ENCODE data around the gene KRTAP10-1.

The KRTAP10-1 gene

GRCh38 chr21:44500111-44500510, 39.9 kb downstream of the KRTAP10-1 start:
- no peak for DNase-seq

- no peak for DNase-seq
Measured at GRCh38 chr21:44499631-44500030, 40.4 kb downstream of the KRTAP10-1 start.

GRCh38 chr21:44499211-44499560, 40.8 kb downstream of the KRTAP10-1 start:
- DNase-seq: no peak

- no peak for DNase-seq
Measured at GRCh38 chr21:44498280-44499210, 41.5 kb downstream of the KRTAP10-1 start.

GRCh38 chr21:44497703-44498126, 42.3 kb downstream of the KRTAP10-1 start:
- DNase-seq: no peak

GRCh38 chr21:44496564-44497550, 43.1 kb downstream of the KRTAP10-1 start:
- no peak for DNase-seq

- DNase-seq: no peak
Measured at GRCh38 chr21:44495611-44496563, 44.1 kb downstream of the KRTAP10-1 start.

- no peak for DNase-seq
Measured at GRCh38 chr21:44494956-44495355, 45.0 kb downstream of the KRTAP10-1 start.

- DNase-seq: no peak
Measured at GRCh38 chr21:44494418-44494817, 45.6 kb downstream of the KRTAP10-1 start.

- no peak for DNase-seq
Measured at GRCh38 chr21:44492567-44493385, 47.2 kb downstream of the KRTAP10-1 start.

GRCh38 chr21:44490816-44491215, 49.2 kb downstream of the KRTAP10-1 start:
- no peak for DNase-seq

- no peak for DNase-seq
Measured at GRCh38 chr21:44490405-44490804, 49.6 kb downstream of the KRTAP10-1 start.

- DNase-seq: no peak
Measured at GRCh38 chr21:44489962-44490361, 50.0 kb downstream of the KRTAP10-1 start.

All from islet precursor cell (in vitro differentiated cells).